Urothelium cell line (cell line): ENCODE results near the gene SFT2D1.
A peak's percentile ranks its signal among the peaks of the same experiment; 100 is the strongest.

Source experiments
- DNase-seq: peaks from one replicate; pipeline ENCODE4 v3.0.0; 2011; ENCODE audit warnings: low spot score, mixed read lengths
- FAIRE-seq: peaks from 2 replicates; lab custom pipeline; 2011; peaks lifted over from hg19 to GRCh38; lab: Jason Lieb, UNC

The SFT2D1 gene

DNA sequence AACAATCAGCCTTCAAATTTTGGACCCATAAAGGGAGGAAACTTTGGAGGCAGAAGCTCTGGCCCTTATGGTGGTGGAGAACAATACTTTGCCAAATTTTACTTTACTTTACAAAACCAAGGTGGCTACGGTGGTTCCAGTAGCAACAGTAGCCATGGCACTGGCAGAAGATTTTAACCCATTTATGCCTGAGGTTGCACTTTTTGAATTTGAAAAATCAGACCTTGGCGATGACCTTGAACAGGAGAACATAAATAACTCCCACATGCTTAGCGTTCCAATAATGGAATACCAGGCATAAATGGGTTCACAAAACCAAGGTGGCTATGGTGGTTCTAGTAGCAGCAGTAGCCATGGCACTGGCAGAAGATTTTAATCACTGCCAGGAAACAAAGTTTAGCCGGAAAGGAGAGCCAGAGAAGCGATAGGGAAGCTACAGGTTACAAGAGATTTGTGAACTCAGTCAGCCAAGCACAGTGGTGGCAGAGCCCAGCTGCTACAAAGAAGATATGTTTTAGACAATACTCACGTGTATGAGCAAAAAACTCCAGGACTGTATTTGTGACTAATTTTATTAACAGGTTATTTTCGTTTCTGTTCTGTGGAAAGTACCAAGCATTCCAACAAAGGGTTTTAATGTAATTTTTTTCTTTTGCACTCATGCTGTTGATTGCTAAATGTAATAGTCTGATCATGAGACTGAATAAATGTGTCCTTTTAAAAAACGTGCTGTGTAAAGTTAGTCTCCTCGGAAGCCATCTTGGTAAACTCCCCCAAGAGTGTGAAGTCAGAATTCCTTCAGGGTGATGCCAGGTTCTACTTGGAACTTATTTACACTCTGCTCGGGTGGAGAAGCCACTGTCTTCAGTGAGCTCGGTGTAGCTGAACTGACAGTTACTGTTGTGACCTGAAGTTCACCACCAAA, 6.7 kb downstream of the SFT2D1 start:
- FAIRE-seq (no peak), DNase-seq (no peak)

DNA sequence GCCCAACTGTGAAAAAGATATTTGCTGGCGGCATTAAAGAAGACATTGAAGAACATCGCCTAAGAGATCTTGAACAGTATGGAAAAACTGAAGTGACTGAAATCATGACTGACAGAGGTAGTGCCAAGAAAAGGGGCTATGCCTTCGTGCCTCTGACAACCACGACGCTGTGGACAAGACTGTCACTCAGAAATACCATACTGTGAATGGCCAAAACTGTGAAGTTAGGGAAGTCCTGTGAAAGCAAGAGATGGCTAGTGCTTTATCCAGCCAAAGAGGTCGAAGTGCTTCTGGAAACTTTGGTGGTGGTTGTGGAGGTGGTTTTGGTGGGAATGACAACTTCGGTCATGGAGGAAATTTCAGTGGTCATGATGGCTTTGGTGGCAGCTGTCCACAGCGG, 7.5 kb downstream of the SFT2D1 start:
- FAIRE-seq: no peak

GRCh38 chr6:166333172-166333995, 9.0 kb downstream of the SFT2D1 start:
- FAIRE-seq: no peak
- no peak for DNase-seq

More for the DNA sequence above, 7.5 kb downstream of the SFT2D1 start:
- DNase-seq: no peak

- DNase-seq (no peak), FAIRE-seq (no peak)
Observed at GRCh38 chr6:166331503-166332415, 10.6 kb downstream of the SFT2D1 start.

- DNase-seq (no peak), FAIRE-seq (no peak)
Observed at GRCh38 chr6:166330612-166331011, 11.7 kb downstream of the SFT2D1 start.

GRCh38 chr6:166325383-166326042, 16.8 kb downstream of the SFT2D1 start:
- no peak for DNase-seq
- no peak for FAIRE-seq

GRCh38 chr6:166323395-166323794, 18.9 kb downstream of the SFT2D1 start:
- FAIRE-seq: no peak
- no peak for DNase-seq

DNA sequence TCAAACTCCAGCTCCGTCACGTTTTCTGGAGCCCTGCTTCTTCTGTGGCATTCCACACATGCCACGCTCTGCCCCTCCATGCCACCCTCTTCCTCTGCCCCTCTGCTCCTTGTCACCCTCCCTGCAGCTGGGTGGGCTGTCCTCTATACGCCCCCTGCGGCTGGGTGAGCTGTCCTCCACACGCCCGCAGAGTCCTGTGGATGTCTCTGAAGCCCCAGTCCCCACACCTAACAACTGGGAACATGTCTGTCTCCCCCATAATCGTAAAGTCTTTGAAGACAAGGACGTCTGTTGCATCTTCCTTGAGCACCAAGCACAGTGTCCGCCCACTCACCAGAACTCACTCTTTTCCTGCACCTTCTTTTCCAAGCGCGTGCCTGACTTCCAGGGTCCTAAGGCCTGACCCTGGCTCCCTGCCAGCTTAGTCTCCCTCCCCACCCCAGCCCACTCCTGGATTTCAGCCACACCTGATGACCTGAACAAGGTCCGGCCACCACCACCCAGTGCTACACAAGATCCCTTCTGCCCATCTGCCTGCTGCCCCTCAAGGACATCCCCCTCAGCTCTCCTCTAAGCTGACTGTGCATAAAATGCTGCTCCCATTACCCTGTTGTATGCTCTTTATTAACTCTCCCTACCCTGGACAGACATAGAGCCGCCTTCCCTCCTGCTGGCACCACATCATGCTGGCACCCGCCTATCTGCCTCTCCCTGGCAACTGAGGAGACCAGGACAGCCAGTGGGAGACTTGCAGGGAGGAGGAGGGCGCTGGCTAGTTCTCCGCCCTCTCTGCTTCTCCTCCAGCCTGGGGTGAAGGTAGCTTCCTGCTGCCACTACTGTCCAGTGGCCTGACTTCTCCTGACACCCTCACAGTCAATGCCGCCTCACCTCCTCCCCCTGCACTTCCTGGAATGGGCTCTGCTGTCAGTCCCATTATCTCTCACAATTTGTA, 23.4 kb downstream of the SFT2D1 start:
- FAIRE-seq: no peak
- DNase-seq: no peak

- DNase-seq (peak; percentile 37), FAIRE-seq (no peak)
Observed at GRCh38 chr6:166318227-166318626, 24.1 kb downstream of the SFT2D1 start.

GRCh38 chr6:166317261-166318212, 24.8 kb downstream of the SFT2D1 start:
- FAIRE-seq: no peak
- DNase-seq: no peak

- DNase-seq (no peak), FAIRE-seq (no peak)
Observed at GRCh38 chr6:166315436-166315835, 26.9 kb downstream of the SFT2D1 start.

DNA sequence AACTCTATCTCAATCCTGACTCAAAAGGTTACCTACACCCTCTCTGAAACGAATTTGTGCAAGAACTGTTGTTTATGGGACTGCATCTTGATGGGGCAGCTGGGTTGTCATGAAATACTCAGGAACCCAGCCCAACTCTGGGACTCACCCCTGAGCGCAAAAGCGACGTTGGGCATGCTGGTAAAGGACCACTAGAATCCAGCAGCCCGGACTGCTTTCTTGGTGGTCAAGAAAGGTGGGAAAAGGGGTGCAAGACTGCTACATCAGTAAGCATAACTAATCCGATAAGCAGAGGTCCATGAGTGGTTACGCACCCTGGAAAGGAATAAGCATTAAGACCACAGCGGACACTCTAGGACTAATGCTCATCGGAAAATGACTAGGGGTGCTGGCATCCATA, 27.9 kb downstream of the SFT2D1 start:
- no peak for DNase-seq
- no peak for FAIRE-seq

DNA sequence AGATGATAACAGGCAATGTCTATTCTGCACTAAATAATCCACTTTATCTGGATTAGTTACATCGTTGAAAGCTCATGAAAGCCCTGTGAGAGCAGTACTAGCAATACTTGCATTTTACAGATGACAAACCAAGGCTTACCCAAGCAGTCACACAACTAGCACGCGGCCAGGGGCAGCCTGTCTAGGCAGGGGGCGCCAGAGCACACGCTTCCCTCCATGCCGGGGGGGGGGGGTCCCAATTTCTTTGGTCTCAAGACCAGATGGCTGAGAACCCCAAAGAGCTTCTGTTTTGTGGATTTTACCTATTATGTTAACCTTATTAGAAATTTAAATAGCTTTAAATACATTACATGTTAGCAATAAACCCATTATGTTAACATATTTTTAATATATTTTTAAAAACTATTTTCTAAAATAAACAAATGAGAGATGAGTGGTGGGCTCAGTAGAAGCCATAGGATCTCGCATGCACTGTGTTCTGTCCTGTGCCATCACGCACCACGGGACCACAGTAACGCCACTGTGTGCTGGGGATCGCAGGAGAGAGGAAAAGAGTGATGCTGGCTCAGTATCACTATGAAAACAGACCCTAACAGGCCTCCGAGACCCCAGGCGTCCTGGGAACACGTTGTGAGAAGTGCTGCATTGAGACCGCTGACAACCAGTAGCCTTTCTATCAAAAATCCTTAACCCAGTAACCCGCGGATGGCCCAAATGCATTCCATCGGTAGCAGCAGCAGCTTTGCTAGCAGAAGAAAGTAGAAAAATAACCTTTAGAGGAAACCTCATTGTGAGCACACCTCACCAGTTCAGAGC, 28.9 kb downstream of the SFT2D1 start:
- FAIRE-seq (no peak), DNase-seq (no peak)

- DNase-seq: no peak
- no peak for FAIRE-seq
Observed at GRCh38 chr6:166312832-166313231, 29.5 kb downstream of the SFT2D1 start.

DNA sequence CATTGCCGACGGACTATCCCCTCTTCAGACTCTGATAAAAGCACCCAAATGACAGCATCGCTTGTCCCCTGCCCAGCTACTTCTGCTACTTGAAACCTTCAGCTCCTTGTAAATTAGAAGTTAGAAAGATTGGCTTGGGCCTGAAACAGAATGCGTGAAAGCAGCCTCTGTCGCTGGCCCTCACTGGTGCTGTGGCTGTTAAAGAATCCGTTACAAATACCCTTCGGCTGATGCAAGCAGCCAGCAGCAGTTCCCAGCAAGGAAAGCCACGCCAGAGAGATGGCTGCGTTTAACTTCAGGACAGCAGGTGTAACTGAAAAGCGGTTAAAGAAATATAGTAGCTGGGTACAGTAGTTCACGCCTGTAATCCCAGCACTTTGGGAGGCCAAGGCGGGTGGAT, 31.7 kb downstream of the SFT2D1 start:
- FAIRE-seq (no peak), DNase-seq (no peak)

- FAIRE-seq: no peak
- no peak for DNase-seq
Observed at GRCh38 chr6:166309977-166310376, 32.4 kb downstream of the SFT2D1 start.
